Ecto neural progenitor cell (in vitro differentiated cells): Measurements from ENCODE around the gene DYNLT4.

Experiments used
- DNase-seq: peaks from one replicate; pipeline ENCODE4 v3.0.0-alpha.2; 2018; ENCODE audit warnings: low spot score

Gene DYNLT4

GRCh38 chr1:44757420-44757819 lies 49.7 kb downstream of the DYNLT4 start:
- DNase-seq, result no peak
